Neural cell (in vitro differentiated cells): Measurements from ENCODE around the gene KCNH2. TPM values are rescaled to one million over a fixed set of nuclear protein-coding genes. Genes with fewer than 3 reads are reported as not detected.

ENCODE experiments used
- H2AFZ ChIP-seq: fragments of 200-600, 300-800 bp; sonication (generic), shearing (Covaris generic); 2 replicates; pipeline ENCODE4 v1.6.0; 2014; ENCODE audit warnings: low read depth, mild to moderate bottlenecking, antibody characterized with exemption, low read length, moderate library complexity
- H3F3A ChIP-seq: fragments of 200-600 bp; shearing (Covaris generic); 2 replicates; pipeline ENCODE4 v1.6.1; 2016; ENCODE audit warnings: mild to moderate bottlenecking, moderate library complexity, mixed read lengths, antibody characterized with exemption, low read length; ENCODE audit not compliant: insufficient read depth, poor library complexity, severe bottlenecking
- H3K27ac ChIP-seq: fragments of 200-600, 300-800 bp; sonication (generic), shearing (Covaris generic); 2 replicates; pipeline ENCODE4 v1.5.1; 2014; ENCODE audit warnings: mild to moderate bottlenecking, low read length, moderate library complexity
- H3K27me3 ChIP-seq: fragments of 300-800, 200-600 bp; sonication (generic), shearing (Covaris generic); 2 replicates; pipeline ENCODE4 v1.6.0; 2014; ENCODE audit warnings: mild to moderate bottlenecking, low read depth, low read length, moderate library complexity; ENCODE audit not compliant: insufficient read depth
- H3K36me3 ChIP-seq: fragments of 300-800, 200-600 bp; sonication (generic), shearing (Covaris generic); 2 replicates; pipeline ENCODE4 v1.5.1; 2014; ENCODE audit warnings: mild to moderate bottlenecking, antibody characterized with exemption, low read length, moderate library complexity; ENCODE audit not compliant: insufficient read depth
- H3K4me2 ChIP-seq: fragments of 300-800, 200-600 bp; sonication (generic), shearing (Covaris generic); 2 replicates; pipeline ENCODE4 v1.6.0; 2014; ENCODE audit warnings: mild to moderate bottlenecking, low read length
- H3K4me3 ChIP-seq: fragments of 300-800, 200-600 bp; sonication (generic), shearing (Covaris generic); 2 replicates; pipeline ENCODE4 v1.5.1; 2014; ENCODE audit warnings: mild to moderate bottlenecking, low read length, moderate library complexity
- H3K79me2 ChIP-seq: fragments of 200-600 bp; shearing (Covaris generic); replicated peaks from 2 replicates; pipeline ENCODE4 v1.6.0; 2014; ENCODE audit warnings: mild to moderate bottlenecking, low read length, moderate library complexity; ENCODE audit not compliant: insufficient read depth
- H3K9ac ChIP-seq: fragments of 300-800, 200-600 bp; sonication (generic), shearing (Covaris generic); 2 replicates; pipeline ENCODE4 v1.6.1; 2016; ENCODE audit warnings: mild to moderate bottlenecking, low read length, mixed read lengths
- H3K9me2 ChIP-seq: fragments of 200-600 bp; shearing (Covaris generic); 2 replicates; pipeline ENCODE4 v1.6.1; 2016; ENCODE audit warnings: mild to moderate bottlenecking, low read length, mixed read lengths; ENCODE audit not compliant: insufficient read depth
- H3K9me3 ChIP-seq: fragments of 200-600, 300-800 bp; sonication (generic), shearing (Covaris generic); 2 replicates; pipeline ENCODE4 v1.6.1; 2016; ENCODE audit warnings: mild to moderate bottlenecking, mixed run types, low read length, moderate library complexity, mixed read lengths
- H4K20me1 ChIP-seq: fragments of 200-600 bp; shearing (Covaris generic); 2 replicates; pipeline ENCODE4 v1.6.1; 2016; ENCODE audit warnings: mild to moderate bottlenecking, mixed run types; ENCODE audit not compliant: insufficient read depth
- CTCF ChIP-seq: fragments of 450-650 bp; IDR thresholded peaks from 2 replicates; pipeline ENCODE4 v1.5.1; 2014; ENCODE audit warnings: antibody characterized with exemption, mild to moderate bottlenecking, moderate library complexity; ENCODE audit not compliant: poor library complexity, severe bottlenecking
- EP300 ChIP-seq: fragments of 450-650 bp; conservative IDR thresholded peaks from 2 replicates; pipeline ENCODE4 v1.6.1; 2014; ENCODE audit warnings: antibody characterized with exemption, mild to moderate bottlenecking, moderate library complexity; ENCODE audit not compliant: poor library complexity, severe bottlenecking
- EZH2 ChIP-seq: fragments of 200-600, 300-800 bp; shearing (Covaris generic), sonication (generic); IDR thresholded peaks from 2 replicates; pipeline ENCODE4 v1.6.1; 2014; ENCODE audit warnings: antibody characterized with exemption, low read length, borderline replicate concordance, mild to moderate bottlenecking; ENCODE audit not compliant: insufficient read depth, poor library complexity, severe bottlenecking
- MXI1 ChIP-seq: fragments of 450-650 bp; conservative IDR thresholded peaks from 2 replicates; pipeline ENCODE4 v1.6.1; 2014; ENCODE audit warnings: antibody characterized with exemption, mild to moderate bottlenecking; ENCODE audit not compliant: poor library complexity, severe bottlenecking
- POLR2AphosphoS5 ChIP-seq: IDR thresholded peaks from 2 replicates; pipeline ENCODE4 v1.6.1; 2012
- RAD21 ChIP-seq: fragments of 450-650 bp; conservative IDR thresholded peaks from 2 replicates; pipeline ENCODE4 v1.6.1; 2014; ENCODE audit warnings: antibody characterized with exemption, mild to moderate bottlenecking, moderate library complexity
- REST ChIP-seq: IDR thresholded peaks from 2 replicates; pipeline ENCODE4 v1.6.1; 2012; ENCODE audit warnings: borderline replicate concordance
- SMC3 ChIP-seq: fragments of 450-650 bp; conservative IDR thresholded peaks from 2 replicates; pipeline ENCODE4 v1.6.1; 2014; ENCODE audit warnings: antibody characterized with exemption, mild to moderate bottlenecking, moderate library complexity; ENCODE audit not compliant: poor library complexity
- TAF1 ChIP-seq: IDR thresholded peaks from 2 replicates; pipeline ENCODE4 v1.6.1; 2012; ENCODE audit warnings: low read depth
- polyA plus RNA-seq: library from polyadenylated mRNA; depleted of rRNA; stranded (reverse); fragments of >200 nt; gene quantifications from 2 replicates; pipeline ENCODE4 v1.2.3, GENCODE V29; 2014

The KCNH2 gene
- polyA plus RNA-seq, 1 donor from 2014 or later: 24.4 TPM

- Histone ChIP-seq H4K20me1 (no peaks in the 10 kb centered on the region), H3K9me2 (no peaks in the 10 kb centered on the region), H3K4me3 (no peak overlapping the region), H3K79me2 (no peaks in the 10 kb centered on the region), H3K9me3 (no peaks in the 10 kb centered on the region), H3K9ac (no peak overlapping the region), H3K27ac (no peak overlapping the region), H3K36me3 (no peaks in the 10 kb centered on the region), H3K4me2 (no peak overlapping the region), H3K27me3 (peaks cover 25% of the 10 kb centered on the region), H3F3A (no peaks in the 10 kb centered on the region), H2AFZ (no peak overlapping the region)
- no peak for TF ChIP-seq POLR2AphosphoS5
- no peak for TF ChIP-seq REST
- no peak for TF ChIP-seq RAD21
- no peak for TF ChIP-seq SMC3
- TF ChIP-seq MXI1: no peak
- TF ChIP-seq EZH2: no peak
- TF ChIP-seq TAF1: no peak
- no peak for TF ChIP-seq EP300
- no peak for TF ChIP-seq CTCF
These were observed 38.4 kb upstream of the KCNH2 start for GRCh38 chr7:151016505-151016904.

- no peaks in the 10 kb centered on the region for H3F3A ChIP-seq
- no peak overlapping the region for H3K4me3 ChIP-seq
- no peak overlapping the region for H2AFZ ChIP-seq
- no peak overlapping the region for H3K9ac ChIP-seq
- no peak overlapping the region for H3K27ac ChIP-seq
- TF ChIP-seq REST: no peak
- no peak for TF ChIP-seq CTCF
- no peak for TF ChIP-seq RAD21
- no peak for TF ChIP-seq POLR2AphosphoS5
- TF ChIP-seq SMC3: no peak
- TF ChIP-seq MXI1: no peak
- no peak for TF ChIP-seq EZH2
- TF ChIP-seq TAF1: no peak
- no peak for TF ChIP-seq EP300
- no peaks in the 10 kb centered on the region for H4K20me1 ChIP-seq
- no peak overlapping the region for H3K4me2 ChIP-seq
- H3K9me2 ChIP-seq: no peaks in the 10 kb centered on the region
- H3K79me2 ChIP-seq: no peaks in the 10 kb centered on the region
- H3K36me3 ChIP-seq: no peaks in the 10 kb centered on the region
- H3K27me3 ChIP-seq: peaks cover 25% of the 10 kb centered on the region
- no peaks in the 10 kb centered on the region for H3K9me3 ChIP-seq
These were observed 37.8 kb upstream of the KCNH2 start for GRCh38 chr7:151015967-151016366.
